ENCODE data around the gene UBE2Q2. TPM values are rescaled to one million over a fixed set of nuclear protein-coding genes. Genes with fewer than 3 reads are reported as not detected.
"Not testable (repeated sequence)": the region's sequence is repeated elsewhere in the genome, so short reads cannot be mapped to it uniquely, and the experiment has no call there.

UBE2Q2 gene
- polyA plus RNA-seq (2013, experiment 1 of 2; ENCODE audit: insufficient read length), result 57.4 TPM
- polyA plus RNA-seq (2013, experiment 2 of 2; ENCODE audit: insufficient read length), result 61.0 TPM

DNA sequence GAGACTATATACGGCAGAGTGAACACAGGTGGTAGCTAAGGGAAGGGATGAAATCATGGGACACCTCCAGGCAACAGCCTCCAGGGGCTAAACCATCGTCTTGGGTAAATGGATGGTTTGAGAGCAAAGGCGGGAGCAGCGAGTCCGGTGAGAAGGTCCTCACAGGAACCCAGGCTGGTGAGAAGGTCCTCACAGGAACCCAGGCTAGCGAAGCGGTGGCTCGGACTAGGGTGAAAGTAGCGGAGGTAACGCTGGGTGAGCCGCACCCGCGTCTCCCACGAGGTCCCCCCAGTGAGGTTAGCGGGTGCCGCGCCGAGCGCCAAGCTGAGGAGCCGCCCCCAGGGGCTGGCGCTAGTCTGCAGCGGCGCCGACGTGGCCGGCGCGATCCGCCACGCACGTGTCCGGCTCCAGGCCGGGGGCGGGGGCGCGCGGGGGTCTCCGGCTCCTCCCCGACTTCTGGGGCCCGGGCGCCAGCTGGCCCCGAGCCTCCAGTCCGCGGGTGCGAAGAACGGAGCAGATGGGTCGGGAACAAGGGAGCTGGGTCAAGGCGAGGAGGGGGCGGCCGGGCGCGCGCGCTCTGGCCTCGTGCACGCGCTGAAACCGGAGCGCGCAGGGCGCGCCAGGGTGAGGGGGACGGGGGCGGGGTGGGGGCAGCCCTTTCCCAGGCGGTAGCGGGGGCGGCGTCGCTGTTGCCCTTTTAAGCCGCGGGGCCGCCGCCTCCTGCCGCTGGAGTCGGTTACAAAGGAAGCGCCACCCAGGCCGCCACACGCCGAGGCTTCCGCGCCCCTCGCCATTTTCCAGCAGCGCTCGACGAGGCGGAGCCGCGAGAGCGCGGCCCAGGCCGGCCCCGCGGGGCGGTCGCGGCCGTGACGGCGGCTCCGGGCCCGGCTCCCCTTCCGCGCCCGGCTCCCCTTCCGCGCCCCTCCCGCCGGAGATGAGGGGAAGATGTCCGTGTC, at the start of gene UBE2Q2:
UBE2Q2 (plus strand) TSS at position 726 of the 956 bp plus-strand sequence; CDS start at position 946, 220 bp downstream.
- peak; percentile 82 for DNase-seq

DNA sequence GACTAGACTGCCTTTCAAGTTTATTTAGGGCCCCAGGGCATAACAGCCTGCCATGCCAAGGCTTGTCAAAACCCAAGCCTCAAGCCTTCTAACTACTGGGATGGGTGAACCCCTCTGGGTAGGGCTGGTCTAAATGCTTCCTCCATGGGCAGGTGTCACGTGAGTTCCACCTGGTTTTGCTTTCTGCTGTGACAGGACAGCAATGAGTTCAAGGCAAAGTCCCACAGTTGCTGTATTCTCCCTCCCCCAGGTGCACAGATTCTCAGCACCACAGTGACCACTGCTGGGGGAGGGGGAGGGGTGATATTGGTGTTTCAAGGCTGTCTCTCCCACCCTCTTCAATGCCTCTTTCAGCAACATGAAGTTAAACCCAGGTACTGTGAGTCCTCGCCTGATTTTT, 46.9 kb upstream of the UBE2Q2 start:
- DNase-seq, result no peak

DNA sequence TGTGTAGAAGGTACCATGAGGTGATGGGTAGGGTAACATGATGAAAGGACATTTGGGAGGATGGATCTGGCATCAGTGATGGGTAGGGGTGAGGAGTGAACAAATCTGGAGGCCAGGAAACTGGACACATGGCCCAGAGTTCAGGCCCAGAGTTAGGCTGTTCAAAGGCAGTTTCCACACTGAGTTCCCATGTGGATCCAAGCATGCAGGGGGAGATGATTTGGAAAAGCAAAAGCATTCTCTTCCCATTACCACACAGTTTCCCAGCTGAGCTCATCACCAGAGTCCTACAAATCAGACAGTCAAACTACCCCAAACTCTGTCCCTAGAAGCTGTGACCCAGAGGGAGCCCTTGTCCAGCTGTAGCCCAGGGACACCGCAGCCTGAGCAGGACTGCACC, 46.1 kb upstream of the UBE2Q2 start:
- not testable (repeated sequence) for DNase-seq

- no peak for DNase-seq
These were observed 44.1 kb upstream of the UBE2Q2 start for GRCh38 chr15:75799190-75799589.

DNA sequence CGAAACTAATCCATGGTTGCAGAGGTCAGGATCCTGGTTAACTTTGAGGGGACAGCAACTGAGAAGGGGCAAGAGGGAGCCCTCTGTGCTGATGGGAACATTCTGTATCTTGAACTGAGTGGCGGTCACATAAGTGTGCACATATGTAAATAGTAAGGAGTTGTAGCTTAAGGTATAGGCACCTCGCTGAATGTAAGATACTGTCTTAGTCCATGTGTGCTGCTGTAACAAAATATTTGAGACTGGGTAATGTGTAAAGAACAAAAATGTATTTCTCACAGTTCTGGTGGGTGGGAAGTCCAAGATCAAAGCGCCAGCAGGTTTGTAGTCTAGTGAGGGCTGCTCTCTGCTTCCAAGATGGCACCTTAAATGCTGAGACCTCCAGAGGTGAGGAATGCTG, 42.8 kb upstream of the UBE2Q2 start:
- not testable (repeated sequence) for DNase-seq

DNA sequence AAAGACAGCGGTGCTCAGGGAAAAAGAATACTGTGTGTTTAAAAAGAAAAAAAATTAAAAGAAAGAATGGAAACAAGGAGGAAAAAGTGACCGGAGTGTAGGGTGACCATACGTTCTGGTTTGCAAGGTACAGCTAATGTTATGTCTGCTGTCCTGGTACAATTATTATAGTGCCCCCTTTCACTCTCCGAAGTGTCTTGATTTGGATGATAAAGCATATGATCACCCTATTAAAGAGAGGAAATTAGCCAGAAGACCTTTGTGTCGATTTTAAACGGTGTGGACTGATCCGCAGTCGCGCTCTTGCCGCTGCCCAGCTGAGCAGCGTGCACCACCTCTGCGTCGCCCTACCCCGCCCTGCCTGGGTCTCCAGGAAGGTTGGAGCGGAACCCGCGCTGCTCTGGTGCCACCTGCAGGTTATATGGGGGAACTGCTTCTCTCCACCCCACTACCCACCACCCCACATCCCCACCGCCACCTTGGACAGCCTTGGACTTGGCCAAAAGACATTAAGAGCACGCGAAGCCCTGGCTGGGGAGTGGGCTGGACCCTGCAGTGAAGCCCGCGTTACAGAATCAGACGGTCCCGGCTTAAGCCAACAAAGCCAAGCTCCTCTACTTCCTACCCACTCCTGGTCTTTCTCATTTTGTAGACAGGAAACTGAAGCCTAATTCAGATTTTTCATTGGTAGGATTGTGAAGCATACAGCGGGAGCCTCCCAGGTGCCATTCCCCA, 41.2 kb upstream of the UBE2Q2 start:
- DNase-seq, result peak; percentile 69

DNA sequence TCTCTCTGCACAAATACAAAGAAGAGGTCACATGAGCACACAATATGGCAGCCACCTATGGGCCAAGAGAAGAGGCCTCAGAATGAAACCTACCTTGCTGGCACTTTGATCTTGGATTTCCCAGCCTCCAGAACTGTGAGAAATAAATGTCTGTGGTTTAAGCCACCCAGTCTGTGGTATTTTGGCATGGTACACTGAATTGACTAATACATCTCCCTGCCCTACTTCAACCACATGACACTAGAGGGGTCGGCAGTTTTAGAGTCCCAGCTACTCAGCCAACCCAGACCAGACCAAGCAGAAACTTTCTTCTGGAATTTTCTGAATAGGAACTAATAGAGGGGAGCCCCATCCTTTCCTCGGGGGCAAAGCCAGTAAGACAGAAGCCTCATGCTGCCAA, 35.8 kb upstream of the UBE2Q2 start:
- peak; percentile 30 for DNase-seq

GRCh38 chr15:75808009-75808408, 35.2 kb upstream of the UBE2Q2 start:
- DNase-seq, result not testable (repeated sequence)

GRCh38 chr15:75808563-75808962, 34.7 kb upstream of the UBE2Q2 start:
- DNase-seq, result no peak

DNA sequence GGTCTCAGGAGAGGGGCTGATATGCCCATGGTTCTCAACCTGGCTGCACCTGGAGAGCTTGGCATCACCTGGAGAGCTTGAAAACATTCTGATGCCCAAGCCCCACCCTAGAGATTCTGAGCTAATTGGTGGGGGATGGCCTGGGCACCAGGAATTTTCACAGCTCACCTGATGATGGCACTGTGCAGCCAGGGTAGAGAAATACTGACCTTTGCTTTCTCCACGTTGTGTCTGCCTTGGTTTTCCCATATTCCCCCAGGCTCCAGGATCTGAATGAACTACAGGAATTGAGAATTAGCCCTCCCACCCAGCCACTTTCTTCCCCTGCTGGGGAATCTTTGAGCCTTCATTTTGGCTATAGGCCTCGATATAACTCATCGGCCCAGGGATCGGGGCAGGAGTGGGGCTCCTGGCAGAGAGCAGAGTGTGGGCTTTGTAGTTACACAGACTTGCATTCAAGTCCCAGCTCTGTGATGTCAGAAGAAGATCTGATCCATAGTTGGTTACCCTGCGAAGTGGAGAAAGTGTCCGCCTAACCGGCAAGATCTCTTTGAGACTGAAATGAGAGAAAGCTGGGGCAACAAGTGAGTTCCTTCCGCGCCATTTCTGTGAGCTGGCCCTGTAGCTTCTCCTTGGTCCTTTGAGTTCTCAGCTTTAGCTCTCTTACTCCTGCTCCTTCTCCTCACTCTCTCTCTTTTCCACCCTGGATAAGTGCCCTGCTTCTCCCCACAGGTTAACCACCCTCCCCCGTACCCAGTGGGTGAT, 33.1 kb upstream of the UBE2Q2 start:
- DNase-seq, result peak; percentile 43

DNA sequence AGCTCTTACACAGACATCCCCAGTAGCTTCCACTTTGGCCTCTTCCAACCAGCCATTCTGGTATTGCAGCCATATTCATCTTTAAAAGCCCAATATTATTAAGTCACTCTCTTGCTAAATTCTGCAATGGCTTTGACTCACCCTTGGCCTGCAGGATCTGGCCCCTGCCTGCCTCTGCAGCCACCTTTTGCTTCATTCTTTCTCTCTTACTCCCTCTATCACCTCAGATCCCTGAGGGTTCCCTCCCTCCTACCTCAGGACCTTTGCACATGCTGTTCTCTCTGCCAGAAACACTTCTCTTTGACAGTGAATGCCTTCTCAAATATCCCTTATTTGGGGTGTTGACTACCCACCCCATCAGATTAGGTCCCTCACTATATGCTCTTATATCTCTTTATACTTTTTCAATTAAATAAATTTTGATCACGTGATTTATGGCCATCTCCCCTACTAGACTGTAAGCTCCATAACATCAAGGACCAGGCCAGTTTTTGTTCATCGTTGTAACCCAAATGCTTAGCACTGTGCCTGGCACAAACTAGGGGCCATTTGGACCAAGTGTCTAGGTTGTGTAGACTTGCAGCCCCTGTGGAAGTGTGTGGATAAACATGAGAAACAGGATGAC, 32.3 kb upstream of the UBE2Q2 start:
- no peak for DNase-seq

DNA sequence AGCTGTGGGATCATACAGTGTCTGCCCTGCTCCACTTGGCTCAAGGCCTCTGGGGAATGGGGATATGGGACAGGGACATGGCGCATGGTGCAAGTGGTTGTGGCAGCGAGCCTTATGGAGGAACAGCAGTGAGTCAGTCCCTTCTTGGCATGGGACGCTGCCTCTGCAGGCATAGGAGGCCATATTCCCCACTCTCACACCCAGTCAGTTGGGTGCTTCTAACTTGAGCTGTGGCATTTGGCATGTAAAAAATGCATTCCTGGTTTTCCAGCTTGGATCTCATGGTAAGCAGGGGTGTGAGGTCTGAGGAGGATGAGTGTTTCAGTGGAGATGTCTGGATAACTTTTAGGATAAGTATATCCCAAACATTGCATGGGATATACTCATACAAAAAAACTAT, 31.6 kb upstream of the UBE2Q2 start:
- DNase-seq, result peak; percentile 78

GRCh38 chr15:75814794-75815193, 28.5 kb upstream of the UBE2Q2 start:
- DNase-seq, result no peak

DNA sequence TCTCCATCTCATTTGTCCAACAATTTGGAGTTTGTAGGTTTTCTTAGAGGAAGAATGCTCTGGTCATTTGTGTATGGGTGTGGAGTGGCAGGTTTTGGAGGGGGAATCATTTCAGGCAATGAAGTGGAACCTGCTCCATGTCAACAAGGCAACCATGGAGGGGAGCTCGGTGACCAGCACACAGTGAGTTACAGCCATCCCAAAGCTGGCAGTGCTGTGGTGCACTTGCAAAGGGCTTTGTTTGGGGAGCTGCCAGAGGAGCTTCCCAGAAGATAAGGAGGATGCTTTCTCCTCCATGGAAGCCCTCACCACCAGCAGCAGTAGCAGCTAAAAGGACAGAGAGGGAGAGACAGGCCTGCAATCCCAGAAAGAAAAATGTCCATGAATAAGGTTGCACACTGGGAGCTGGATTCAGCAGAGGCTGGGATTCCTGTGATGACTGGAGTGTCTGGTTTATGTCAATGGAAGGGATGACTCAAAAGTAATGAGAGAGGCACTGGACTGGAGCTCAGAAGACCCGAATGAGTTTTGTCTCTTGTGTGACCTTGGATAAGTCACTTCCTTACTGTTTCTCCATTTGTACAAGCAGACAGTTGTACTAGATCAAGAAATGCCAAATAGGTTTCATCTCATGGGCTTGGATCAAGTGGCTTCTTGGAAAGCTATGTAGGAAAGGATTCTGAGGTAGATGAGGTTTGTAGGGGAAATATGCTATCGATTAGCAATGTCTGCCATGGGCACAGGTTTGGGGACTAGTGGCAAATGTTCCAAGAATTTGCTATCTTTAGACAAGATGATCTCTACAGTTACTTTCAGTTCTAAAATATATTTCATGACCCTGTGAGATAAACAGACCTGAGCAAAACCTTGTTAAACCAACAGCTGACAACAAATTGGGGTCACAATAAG, 27.2 kb upstream of the UBE2Q2 start:
- no peak for DNase-seq

DNA sequence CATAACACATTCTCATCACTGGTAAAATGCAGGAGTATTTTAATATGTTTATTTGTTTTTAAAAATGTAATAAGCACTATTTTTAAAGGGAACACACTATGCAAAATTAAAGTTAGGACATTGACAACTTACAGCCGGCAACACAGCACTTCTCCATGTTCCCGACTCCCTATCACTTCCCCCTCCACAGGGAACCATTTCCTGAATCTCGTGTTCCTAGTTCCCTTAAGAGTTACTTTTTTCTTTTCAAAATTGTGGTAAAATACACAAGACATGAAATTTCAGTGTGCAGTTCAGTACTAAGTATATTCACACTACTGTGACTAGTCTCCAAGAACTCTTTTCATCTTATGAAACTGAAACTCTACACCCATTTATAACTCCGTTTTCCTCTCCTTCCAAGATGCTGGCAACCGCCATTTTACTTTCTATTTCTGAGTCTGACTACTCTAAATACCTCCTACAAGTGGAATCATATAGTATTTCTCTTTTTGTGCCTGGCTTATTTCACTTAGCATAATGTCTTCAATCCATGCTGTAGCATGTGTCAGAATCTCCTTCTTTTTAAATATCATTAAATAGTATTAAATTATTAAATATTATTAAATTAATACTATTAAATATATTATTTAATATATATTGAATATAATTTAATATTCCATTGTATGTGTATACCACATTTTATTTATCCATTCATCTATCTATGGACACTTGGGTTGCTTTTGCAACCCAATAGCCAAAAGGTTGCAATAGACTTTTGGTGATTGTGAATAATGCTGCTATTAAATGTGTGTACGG, 25.9 kb upstream of the UBE2Q2 start:
- peak; percentile 27 for DNase-seq

- no peak for DNase-seq
These were observed 23.0 kb upstream of the UBE2Q2 start for GRCh38 chr15:75820206-75820605.

- no peak for DNase-seq
These were observed 21.4 kb upstream of the UBE2Q2 start for GRCh38 chr15:75821786-75822345.

DNA sequence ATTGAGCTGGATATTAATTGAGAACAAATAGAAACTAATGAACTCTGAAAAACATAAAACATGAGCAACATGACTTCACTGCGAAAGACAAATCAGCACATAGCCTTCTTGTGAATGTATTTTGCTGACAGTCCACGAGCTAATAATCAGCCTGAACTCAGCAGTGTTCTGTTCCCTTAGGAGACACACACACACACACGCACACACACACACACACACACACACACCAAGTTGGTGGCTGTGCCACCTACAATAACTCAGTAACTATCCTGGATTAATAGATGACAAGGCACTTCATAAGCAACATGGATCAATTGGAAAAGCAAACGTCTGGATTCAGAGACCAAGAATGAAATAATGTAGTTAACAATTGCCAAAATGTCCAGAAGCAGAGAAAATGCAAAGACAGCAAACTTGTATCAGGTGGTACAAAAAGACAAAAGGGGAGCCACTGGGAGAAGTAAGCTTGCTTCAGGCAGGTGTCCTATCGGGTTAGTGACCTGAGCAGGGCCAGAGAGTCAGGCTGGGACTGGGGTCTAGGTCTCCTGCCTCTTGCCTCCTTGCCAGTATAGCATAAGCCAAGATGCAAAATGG, 20.5 kb upstream of the UBE2Q2 start:
- DNase-seq, result no peak

DNA sequence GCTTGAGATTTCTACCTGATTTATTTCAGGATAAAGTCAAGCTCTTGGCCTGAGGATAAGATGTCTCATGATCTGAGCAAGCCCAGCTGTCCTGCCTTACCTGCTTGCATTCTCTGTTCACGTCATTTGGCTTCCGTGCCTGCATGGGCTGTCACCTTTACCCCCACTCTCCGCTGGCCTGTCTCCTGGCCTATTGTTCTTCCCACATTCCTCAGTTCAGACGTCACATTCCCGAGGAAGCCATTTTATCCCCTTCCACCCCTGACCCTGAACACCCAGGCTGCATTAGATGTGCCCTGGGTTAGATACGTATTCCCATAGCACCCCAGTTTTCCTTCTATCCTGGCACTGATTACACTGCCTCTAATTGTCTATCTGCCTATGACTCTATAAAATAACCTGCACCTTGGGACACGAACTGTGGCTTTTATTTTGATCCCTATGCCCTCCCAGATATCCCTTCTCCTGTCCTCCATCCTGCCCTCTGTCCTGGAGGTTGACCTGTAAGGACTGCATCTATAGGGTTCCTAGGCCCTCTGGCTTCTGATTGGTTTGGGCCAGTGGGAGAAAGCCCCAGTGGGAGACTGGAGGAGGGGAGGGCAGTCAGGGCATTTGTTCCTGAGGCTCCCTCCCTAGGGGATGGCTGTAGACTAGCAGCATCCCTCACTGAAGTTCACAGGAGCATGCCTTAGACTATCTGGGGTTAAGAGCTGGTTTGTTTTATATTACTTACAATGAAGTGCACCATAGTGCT, 19.2 kb upstream of the UBE2Q2 start:
- no peak for DNase-seq

Data from fibroblast of skin of scalp (primary cell).